H9 (cell line): ENCODE results near the gene ABHD17C. TPM values are rescaled to one million over a fixed set of nuclear protein-coding genes. Genes with fewer than 3 reads are reported as not detected.

ENCODE experiments used
- DNase-seq: peaks from one replicate; pipeline ENCODE4 v3.0.0-alpha.2; 2017
- H2AFZ ChIP-seq: one replicate; pipeline ENCODE4 v1.6.1; 2013; ENCODE audit warnings: mild to moderate bottlenecking, low read length, control low read depth, moderate library complexity
- H2AK5ac ChIP-seq: 2 replicates; pipeline ENCODE4 v1.6.1; 2013; ENCODE audit warnings: low read length, control low read depth, mixed read lengths; ENCODE audit not compliant: insufficient read length
- H2BK120ac ChIP-seq: one replicate; pipeline ENCODE4 v1.6.1; 2013; ENCODE audit warnings: low read depth, mild to moderate bottlenecking, low read length, control low read depth, inconsistent platforms; ENCODE audit not compliant: poor library complexity, severe bottlenecking
- H2BK12ac ChIP-seq: 2 replicates; pipeline ENCODE4 v1.6.1; 2013; ENCODE audit warnings: low read length, control low read depth, mixed read lengths, low read depth; ENCODE audit not compliant: insufficient read length
- H2BK15ac ChIP-seq: 2 replicates; pipeline ENCODE4 v1.6.1; 2013; ENCODE audit warnings: low read depth, low read length, control low read depth
- H2BK20ac ChIP-seq: one replicate; pipeline ENCODE4 v1.6.1; 2013; ENCODE audit warnings: low read depth, mild to moderate bottlenecking, low read length, control low read depth, inconsistent platforms; ENCODE audit not compliant: poor library complexity, severe bottlenecking
- H2BK5ac ChIP-seq: 2 replicates; pipeline ENCODE4 v1.6.1; 2013; ENCODE audit warnings: low read length, control low read depth, mixed read lengths; ENCODE audit not compliant: insufficient read length
- H3K14ac ChIP-seq: 2 replicates; pipeline ENCODE4 v1.6.1; 2013; ENCODE audit warnings: low read length, control low read depth; ENCODE audit not compliant: insufficient read depth
- H3K18ac ChIP-seq: 2 replicates; pipeline ENCODE4 v1.6.1; 2013; ENCODE audit warnings: low read depth, mild to moderate bottlenecking, mixed read lengths, low read length, control low read depth; ENCODE audit not compliant: insufficient read length
- H3K23ac ChIP-seq: 2 replicates; pipeline ENCODE4 v1.6.1; 2013; ENCODE audit warnings: low read length, control low read depth, mixed read lengths, low read depth; ENCODE audit not compliant: insufficient read length
- H3K23me2 ChIP-seq: 2 replicates; pipeline ENCODE4 v1.6.1; 2013; ENCODE audit warnings: low read depth, mild to moderate bottlenecking, mixed read lengths, low read length, control low read depth; ENCODE audit not compliant: insufficient read length, poor library complexity, severe bottlenecking
- H3K27ac ChIP-seq: 2 replicates; pipeline ENCODE4 v1.5.1; 2013; ENCODE audit warnings: low read length, control low read depth, mixed read lengths, low read depth; ENCODE audit not compliant: insufficient read length
- H3K27me3 ChIP-seq: 2 replicates; pipeline ENCODE4 v1.6.1; 2013; ENCODE audit warnings: low read length, control low read depth, inconsistent platforms; ENCODE audit not compliant: insufficient read depth
- H3K4ac ChIP-seq: 2 replicates; pipeline ENCODE4 v1.6.1; 2013; ENCODE audit warnings: low read depth, mild to moderate bottlenecking, control low read depth, inconsistent platforms, low read length, moderate library complexity
- H3K4me1 ChIP-seq: 2 replicates; pipeline ENCODE4 v1.6.1; 2013; ENCODE audit warnings: low read length, control low read depth, inconsistent platforms; ENCODE audit not compliant: insufficient read depth
- H3K4me2 ChIP-seq: 2 replicates; pipeline ENCODE4 v1.6.1; 2013; ENCODE audit warnings: low read length, control low read depth, mixed read lengths; ENCODE audit not compliant: insufficient read length, insufficient read depth
- H3K56ac ChIP-seq: 2 replicates; pipeline ENCODE4 v1.6.1; 2013; ENCODE audit warnings: low read depth, mild to moderate bottlenecking, mixed read lengths, low read length, control low read depth; ENCODE audit not compliant: insufficient read length
- H3K79me1 ChIP-seq: 2 replicates; pipeline ENCODE4 v1.6.1; 2013; ENCODE audit warnings: low read depth, mild to moderate bottlenecking, moderate library complexity, low read length, control low read depth, inconsistent platforms; ENCODE audit not compliant: insufficient read depth, poor library complexity, severe bottlenecking
- H3K79me2 ChIP-seq: 2 replicates; pipeline ENCODE4 v1.6.1; 2013; ENCODE audit warnings: low read length, control low read depth, inconsistent platforms; ENCODE audit not compliant: insufficient read depth
- H3K9ac ChIP-seq: 2 replicates; pipeline ENCODE4 v1.6.1; 2013; ENCODE audit warnings: low read length, control low read depth, mixed read lengths; ENCODE audit not compliant: insufficient read length; ENCODE audit errors: extremely low read depth
- H3K9me3 ChIP-seq: one replicate; pipeline ENCODE4 v1.6.1; 2013; ENCODE audit warnings: low read depth, low read length, inconsistent platforms; ENCODE audit not compliant: control insufficient read depth
- H3T11ph ChIP-seq: one replicate; pipeline ENCODE4 v1.6.1; 2013; ENCODE audit warnings: mild to moderate bottlenecking, low read length, control low read depth, inconsistent platforms
- H4K20me1 ChIP-seq: one replicate; pipeline ENCODE4 v1.6.1; 2013; ENCODE audit not compliant: control insufficient read depth, insufficient read length, insufficient read depth
- H4K5ac ChIP-seq: 2 replicates; pipeline ENCODE4 v1.6.1; 2013; ENCODE audit warnings: low read depth, mild to moderate bottlenecking, mixed read lengths, low read length, control low read depth; ENCODE audit not compliant: insufficient read length
- H4K8ac ChIP-seq: replicated peaks from 2 replicates; pipeline ENCODE4 v1.6.1; 2013; ENCODE audit warnings: low read length, control low read depth, mixed read lengths, low read depth; ENCODE audit not compliant: insufficient read length
- H4K91ac ChIP-seq: 2 replicates; pipeline ENCODE4 v1.6.1; 2013; ENCODE audit warnings: low read depth, mild to moderate bottlenecking, moderate library complexity, mixed read lengths, low read length, control low read depth; ENCODE audit not compliant: insufficient read length
- H3K27ac Mint-ChIP-seq, 3 experiments: 2 replicates in 2 of 3; 3 replicates in 1 of 3; pipeline ENCODE4 v1.8.0; 2020 to 2021; ENCODE audit warnings: mixed read lengths in 3 of 3, mild to moderate bottlenecking in 1 of 3, moderate library complexity in 1 of 3
- H3K27me3 Mint-ChIP-seq: 2 replicates; pipeline ENCODE4 v1.8.0; 2021; ENCODE audit warnings: low read depth, mild to moderate bottlenecking, moderate library complexity, mixed read lengths
- H3K36me3 Mint-ChIP-seq, 3 experiments: 2 replicates in 2 of 3; 3 replicates in 1 of 3; pipeline ENCODE4 v1.8.0; 2020 to 2021; ENCODE audit warnings: low read depth in 3 of 3, mixed read lengths in 3 of 3; ENCODE audit not compliant: insufficient read depth in 1 of 3
- H3K4me1 Mint-ChIP-seq, 2 experiments: 2 replicates each; pipeline ENCODE4 v1.8.0; 2020; ENCODE audit warnings: mixed read lengths in 2 of 2
- H3K4me3 Mint-ChIP-seq, 2 experiments: 2 replicates in 1 of 2; 3 replicates in 1 of 2; pipeline ENCODE4 v1.8.0; 2020 to 2021; ENCODE audit warnings: mild to moderate bottlenecking in 2 of 2, mixed read lengths in 2 of 2, moderate library complexity in 1 of 2
- H3K9me3 Mint-ChIP-seq, 2 experiments: 2 replicates in 1 of 2; 3 replicates in 1 of 2; pipeline ENCODE4 v1.8.0; 2020; ENCODE audit warnings: mild to moderate bottlenecking in 2 of 2, mixed read lengths in 2 of 2, moderate library complexity in 1 of 2
- CTCF ChIP-seq: fragments of 200-600 bp; sonication (generic); conservative IDR thresholded peaks from 3 replicates; pipeline ENCODE4 v1.8.0; 2021; ENCODE audit warnings: antibody characterized with exemption, mild to moderate bottlenecking
- WGBS: extraction: QIAGEN DNeasy Blood & Tissue Kit; methylation state at CpG from one replicate; pipeline ENCODE4 v1.1.7; 2013; ENCODE audit warnings: missing lambda C conversion rate, low lambda C conversion rate, mixed read lengths; ENCODE audit not compliant: insufficient read length; ENCODE audit errors: extremely low coverage; 5-methylcytosine and 5-hydroxymethylcytosine counted together
- total RNA-seq: library from RNA; stranded (reverse); gene quantifications from 2 replicates; pipeline ENCODE4 v1.2.1, GENCODE V29; 2021

The ABHD17C gene
- total RNA-seq, 1 experiment from 2014 or later: 21.5 TPM

- H3K27ac ChIP-seq: no peak overlapping the region
- Mint-ChIP-seq H3K36me3 (no peaks in the 10 kb centered on the region), H3K4me3 (no peak overlapping the region), H3K27ac (no peak overlapping the region), H3K4me1 (peaks cover 2% of the 10 kb centered on the region in 2 experiments; a peak in 2 of 4 replicates), H3K9me3 (no peaks in the 10 kb centered on the region), H3K27me3 (peaks cover 9% of the 10 kb centered on the region)
- no peak overlapping the region for H2AFZ ChIP-seq
- no peak overlapping the region for H3T11ph ChIP-seq
- H3K23me2 ChIP-seq: no peaks in the 10 kb centered on the region
- no peak overlapping the region for H2BK5ac ChIP-seq
- no peak overlapping the region for H4K8ac ChIP-seq
- H3K4me2 ChIP-seq: no peak overlapping the region
- H2AK5ac ChIP-seq: no peak overlapping the region
- no peak overlapping the region for H2BK20ac ChIP-seq
- no peak overlapping the region for H4K5ac ChIP-seq
- no peaks in the 10 kb centered on the region for H3K79me2 ChIP-seq
- H3K14ac ChIP-seq: no peak overlapping the region
- H3K18ac ChIP-seq: no peak overlapping the region
- no peak overlapping the region for H2BK15ac ChIP-seq
- H3K79me1 ChIP-seq: no peaks in the 10 kb centered on the region
- no peak overlapping the region for H4K91ac ChIP-seq
- H2BK120ac ChIP-seq: no peak overlapping the region
- no peak overlapping the region for H3K4ac ChIP-seq
- H3K4me1 ChIP-seq: no peaks in the 10 kb centered on the region; the same call in 1 of the 2 replicates
- no peak for TF ChIP-seq CTCF
- H4K20me1 ChIP-seq: no peaks in the 10 kb centered on the region
- H3K23ac ChIP-seq: no peak overlapping the region
- no peak overlapping the region for H3K56ac ChIP-seq
- no peak overlapping the region for H2BK12ac ChIP-seq
- H3K27me3 ChIP-seq: no peaks in the 10 kb centered on the region
- no peak for DNase-seq
- H3K9ac ChIP-seq: no peak overlapping the region
- H3K9me3 ChIP-seq: no peaks in the 10 kb centered on the region
- WGBS: no CpG with 5 or more reads among the region's 4 CpGs
Measured at GRCh38 chr15:80789796-80790195, 94.7 kb downstream of the ABHD17C start.
